GM12878 (cell line): ENCODE results near the gene RPL34.

Experiments used
- CTCF ChIP-seq, 3 experiments: IDR thresholded peaks in 2 of 3; conservative IDR thresholded peaks in 1 of 3; 2 replicates each; pipeline ENCODE4 v1.5.1; 2011; ENCODE audit warnings: low read depth in 3 of 3, low read length in 3 of 3, mild to moderate bottlenecking in 3 of 3, control low read depth in 2 of 3, moderate library complexity in 2 of 3, inconsistent platforms in 1 of 3, mixed read lengths in 1 of 3; ENCODE audit not compliant: control insufficient read depth in 2 of 3, insufficient read depth in 1 of 3; ENCODE audit errors: extremely low read depth in 1 of 3
- EZH2 ChIP-seq: IDR thresholded peaks from 2 replicates; pipeline ENCODE4 v1.6.1; 2012; ENCODE audit warnings: low read depth, mild to moderate bottlenecking, control low read depth, inconsistent platforms, low read length, borderline replicate concordance; ENCODE audit not compliant: control insufficient read depth
- POLR2A ChIP-seq: IDR thresholded peaks from 2 replicates; pipeline ENCODE4 v1.6.1; 2011; ENCODE audit warnings: low read depth, mild to moderate bottlenecking, low read length
- SMC3 ChIP-seq: IDR thresholded peaks from 2 replicates; pipeline ENCODE4 v1.6.1; 2011; ENCODE audit warnings: low read length, improper control_type of control experiment, borderline replicate concordance
- SUZ12 ChIP-seq: fragments of 200-600 bp; sonication (generic); IDR thresholded peaks from one replicate; pipeline ENCODE4 v1.6.1; 2018; ENCODE audit warnings: antibody characterized with exemption, mild to moderate bottlenecking; ENCODE audit not compliant: unreplicated experiment

DNA sequence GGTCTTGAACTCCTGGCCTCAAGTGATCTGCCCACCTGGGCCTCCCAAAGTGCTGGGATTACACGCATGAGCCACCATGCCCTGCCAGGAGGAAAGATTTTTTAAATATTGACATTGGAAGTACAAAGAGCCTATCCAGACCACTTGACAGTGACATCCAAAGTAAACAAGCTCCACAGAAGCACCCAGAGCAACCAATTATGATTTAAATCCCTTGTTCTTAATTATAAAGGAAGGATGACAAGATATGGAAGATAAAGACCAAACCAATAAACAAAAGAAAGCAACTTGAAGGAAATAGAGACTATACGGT is 27.7 kb upstream of the RPL34 start:
- TF ChIP-seq CTCF (IDR thresholded peaks at IDR 0.05 in 2 of 3, conservative IDR thresholded peaks at IDR 0.05 in 1 of 3; ENCODE audit: control insufficient read depth in 2 of 3, extremely low read depth in 1 of 3, insufficient read depth in 1 of 3, low read depth in 3 of 3, low read length in 3 of 3) (no peak), SMC3 (no peak), POLR2A (no peak), EZH2 (no peak), SUZ12 (no peak)
